Cardiac septum (tissue), 1 donor: ENCODE data around the gene EXOSC2. TPM values are rescaled to one million over a fixed set of nuclear protein-coding genes. Genes with fewer than 3 reads are reported as not detected.

Source experiments
- DNase-seq: peaks from one replicate; pipeline ENCODE4 v3.0.0-alpha.2; 2020; ENCODE audit warnings: low spot score
- intact Hi-C: fragments of 100-400 bp; cut with DNase I; formaldehyde crosslinking; loops from one replicate; pipeline ENCODE4 v1.14.0; 2022
- total RNA-seq: library from RNA; stranded (reverse); fragmentation: NEBNext Ultra II Directional; extraction: Animal tissue kit (Norgen Biotek cat#: 25700); gene quantifications from one replicate; pipeline ENCODE4 v1.2.1, GENCODE V29; 2021
- donor health status: DM: no; HTN: no; CAD: no.

Gene EXOSC2
- total RNA-seq, 1 donor from 2014 or later: 12.7 TPM

GRCh38 chr9:130720762-130721161, 27.2 kb downstream of the EXOSC2 start:
- intact Hi-C loops: no loop called here

GRCh38 chr9:130728721-130729120, 35.1 kb downstream of the EXOSC2 start:
- no peak for DNase-seq
- intact Hi-C loops: no loop called here

More at GRCh38 chr9:130720762-130721161, 27.2 kb downstream of the EXOSC2 start:
- no peak for DNase-seq

GRCh38 chr9:130729145-130729544, 35.6 kb downstream of the EXOSC2 start:
- no peak for DNase-seq
- intact Hi-C loops: no loop called here

GRCh38 chr9:130731355-130731754, 37.8 kb downstream of the EXOSC2 start:
- intact Hi-C loops: no loop called here

GRCh38 chr9:130732136-130732535, 38.6 kb downstream of the EXOSC2 start:
- no peak for DNase-seq
- intact Hi-C loops: no loop called here

More at GRCh38 chr9:130731355-130731754, 37.8 kb downstream of the EXOSC2 start:
- no peak for DNase-seq

GRCh38 chr9:130732793-130733221, 39.2 kb downstream of the EXOSC2 start:
- intact Hi-C loops: no loop called here
- no peak for DNase-seq

- no peak for DNase-seq
- intact Hi-C loops: no loop called here
Measured at GRCh38 chr9:130735566-130735965, 42.0 kb downstream of the EXOSC2 start.

- intact Hi-C loops: no loop called here
- no peak for DNase-seq
Measured at GRCh38 chr9:130736834-130737233, 43.3 kb downstream of the EXOSC2 start.

- intact Hi-C loops: no loop called here
- DNase-seq: no peak
Measured at GRCh38 chr9:130738281-130738680, 44.7 kb downstream of the EXOSC2 start.

GRCh38 chr9:130739081-130739480, 45.5 kb downstream of the EXOSC2 start:
- DNase-seq: no peak
- intact Hi-C loops: no loop called here

- DNase-seq: no peak
- intact Hi-C loops: no loop called here
Measured at GRCh38 chr9:130740218-130741023, 46.8 kb downstream of the EXOSC2 start.

- intact Hi-C loops: no loop called here
- DNase-seq: no peak
Measured at GRCh38 chr9:130741024-130741305, 47.4 kb downstream of the EXOSC2 start.

- no peak for DNase-seq
- intact Hi-C loops: no loop called here
Measured at GRCh38 chr9:130741831-130742449, 48.4 kb downstream of the EXOSC2 start.

GRCh38 chr9:130743656-130744055, 50.1 kb downstream of the EXOSC2 start:
- intact Hi-C loops: no loop called here
- DNase-seq: no peak

- intact Hi-C loops: no loop called here
Measured at GRCh38 chr9:130745210-130745800, 51.7 kb downstream of the EXOSC2 start.

GRCh38 chr9:130745829-130746228, 52.2 kb downstream of the EXOSC2 start:
- intact Hi-C loops: no loop called here
- DNase-seq: no peak

More at GRCh38 chr9:130745210-130745800, 51.7 kb downstream of the EXOSC2 start:
- DNase-seq: no peak

GRCh38 chr9:130746434-130747212, 53.0 kb downstream of the EXOSC2 start:
- intact Hi-C loops: no loop called here
- no peak for DNase-seq

- DNase-seq: no peak
- intact Hi-C loops: no loop called here
Measured at GRCh38 chr9:130751631-130752355, 58.2 kb downstream of the EXOSC2 start.
